ENCODE data around the gene DNAH2. TPM values are rescaled to one million over a fixed set of nuclear protein-coding genes. Genes with fewer than 3 reads are reported as not detected.
A peak's percentile ranks its signal among the peaks of the same experiment; 100 is the strongest.

Gene DNAH2
- total and polyA plus RNA-seq, 2 experiments from 2014 or later = 0.38 TPM; not detected in 1

- TF ChIP-seq CREB1 (CRISPR knock-in tag; IDR thresholded peaks at IDR 0.05; ENCODE audit: low read depth) (no peak), EZH2 (IDR thresholded peaks at IDR 0.05; ENCODE audit: low read depth, unreplicated experiment) (no peak), POLR2AphosphoS5 (IDR thresholded peaks at IDR 0.05; ENCODE audit: low read depth) (no peak)
These were observed 49.1 kb upstream of the DNAH2 start (continued) for GRCh38 chr17:7668482-7668881.

- DNase-seq (ENCODE audit: low spot score) (peak; percentile 85), ATAC-seq (no peak)
- Mint-ChIP-seq H3K4me3 (no peak overlapping the region; the same call in 2 of the 3 replicates), H3K27ac (no peak overlapping the region), H3K27me3 (ENCODE audit: insufficient read depth, low read depth, poor library complexity) (peaks cover 15% of the 10 kb centered on the region), H3K4me1 (peaks cover 33% of the 10 kb centered on the region), H3K9me3 (peaks cover 9% of the 10 kb centered on the region), H3K36me3 (ENCODE audit: low read depth) (peaks cover 80% of the 10 kb centered on the region)
- H3K4me1 ChIP-seq (ENCODE audit: insufficient read depth) = peaks cover 26% of the 10 kb centered on the region
- no peak overlapping the region for H3K4me3 ChIP-seq
- no peaks in the 10 kb centered on the region for H3K9me2 ChIP-seq (ENCODE audit: insufficient read depth)
- H4K20me1 ChIP-seq (replicated peaks; ENCODE audit: insufficient read depth) = peaks cover 7% of the 10 kb centered on the region
- no peak overlapping the region for H3K4me2 ChIP-seq
- H3K36me3 ChIP-seq (ENCODE audit: insufficient read depth) = peaks cover 60% of the 10 kb centered on the region
- H3K79me2 ChIP-seq (replicated peaks; ENCODE audit: insufficient read depth) = peaks cover 10% of the 10 kb centered on the region
- peaks cover 26% of the 10 kb centered on the region for H3F3A ChIP-seq (replicated peaks; ENCODE audit: low read depth)
- TF ChIP-seq, protein P1, sequence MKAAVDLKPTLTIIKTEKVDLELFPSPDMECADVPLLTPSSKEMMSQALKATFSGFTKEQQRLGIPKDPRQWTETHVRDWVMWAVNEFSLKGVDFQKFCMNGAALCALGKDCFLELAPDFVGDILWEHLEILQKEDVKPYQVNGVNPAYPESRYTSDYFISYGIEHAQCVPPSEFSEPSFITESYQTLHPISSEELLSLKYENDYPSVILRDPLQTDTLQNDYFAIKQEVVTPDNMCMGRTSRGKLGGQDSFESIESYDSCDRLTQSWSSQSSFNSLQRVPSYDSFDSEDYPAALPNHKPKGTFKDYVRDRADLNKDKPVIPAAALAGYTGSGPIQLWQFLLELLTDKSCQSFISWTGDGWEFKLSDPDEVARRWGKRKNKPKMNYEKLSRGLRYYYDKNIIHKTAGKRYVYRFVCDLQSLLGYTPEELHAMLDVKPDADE (IDR thresholded peaks at IDR 0.05) = no peak
- TF ChIP-seq, protein P2, sequence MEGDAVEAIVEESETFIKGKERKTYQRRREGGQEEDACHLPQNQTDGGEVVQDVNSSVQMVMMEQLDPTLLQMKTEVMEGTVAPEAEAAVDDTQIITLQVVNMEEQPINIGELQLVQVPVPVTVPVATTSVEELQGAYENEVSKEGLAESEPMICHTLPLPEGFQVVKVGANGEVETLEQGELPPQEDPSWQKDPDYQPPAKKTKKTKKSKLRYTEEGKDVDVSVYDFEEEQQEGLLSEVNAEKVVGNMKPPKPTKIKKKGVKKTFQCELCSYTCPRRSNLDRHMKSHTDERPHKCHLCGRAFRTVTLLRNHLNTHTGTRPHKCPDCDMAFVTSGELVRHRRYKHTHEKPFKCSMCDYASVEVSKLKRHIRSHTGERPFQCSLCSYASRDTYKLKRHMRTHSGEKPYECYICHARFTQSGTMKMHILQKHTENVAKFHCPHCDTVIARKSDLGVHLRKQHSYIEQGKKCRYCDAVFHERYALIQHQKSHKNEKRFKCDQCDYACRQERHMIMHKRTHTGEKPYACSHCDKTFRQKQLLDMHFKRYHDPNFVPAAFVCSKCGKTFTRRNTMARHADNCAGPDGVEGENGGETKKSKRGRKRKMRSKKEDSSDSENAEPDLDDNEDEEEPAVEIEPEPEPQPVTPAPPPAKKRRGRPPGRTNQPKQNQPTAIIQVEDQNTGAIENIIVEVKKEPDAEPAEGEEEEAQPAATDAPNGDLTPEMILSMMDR (conservative IDR thresholded peaks at IDR 0.05; ENCODE audit: low read depth in 2 of 2) = peak; percentile 84 to 90
- TF ChIP-seq STAT1 (IDR thresholded peaks at IDR 0.05; ENCODE audit: unreplicated experiment) = no peak
- 0 out of 2 replicates have a peak overlapping the region, but pooled peaks have one; percentile 80 for H3K27ac ChIP-seq (ENCODE audit: low read depth)
- no peaks in the 10 kb centered on the region for H3K27me3 ChIP-seq (ENCODE audit: insufficient read depth)
- H2AFZ ChIP-seq = no peak overlapping the region
These were observed 44.3 kb upstream of the DNAH2 start for GRCh38 chr17:7673239-7673638.

DNA sequence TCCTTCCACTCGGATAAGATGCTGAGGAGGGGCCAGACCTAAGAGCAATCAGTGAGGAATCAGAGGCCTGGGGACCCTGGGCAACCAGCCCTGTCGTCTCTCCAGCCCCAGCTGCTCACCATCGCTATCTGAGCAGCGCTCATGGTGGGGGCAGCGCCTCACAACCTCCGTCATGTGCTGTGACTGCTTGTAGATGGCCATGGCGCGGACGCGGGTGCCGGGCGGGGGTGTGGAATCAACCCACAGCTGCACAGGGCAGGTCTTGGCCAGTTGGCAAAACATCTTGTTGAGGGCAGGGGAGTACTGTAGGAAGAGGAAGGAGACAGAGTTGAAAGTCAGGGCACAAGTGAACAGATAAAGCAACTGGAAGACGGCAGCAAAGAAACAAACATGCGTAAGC lies 42.6 kb upstream of the DNAH2 start:
- peak overlapping the region; percentile 25; the same call in 1 of the 3 replicates for H3K4me3 Mint-ChIP-seq
- H3F3A ChIP-seq (replicated peaks; ENCODE audit: low read depth) = peaks cover 37% of the 10 kb centered on the region
- peaks cover 27% of the 10 kb centered on the region for H3K79me2 ChIP-seq (replicated peaks; ENCODE audit: insufficient read depth)
- H3K4me2 ChIP-seq = no peak overlapping the region
- H3K9me2 ChIP-seq (ENCODE audit: insufficient read depth) = no peaks in the 10 kb centered on the region
- no peak overlapping the region for H2AFZ ChIP-seq
- peaks cover 9% of the 10 kb centered on the region for H3K9me3 Mint-ChIP-seq
- H3K36me3 ChIP-seq (ENCODE audit: insufficient read depth) = peaks cover 50% of the 10 kb centered on the region
- H3K36me3 Mint-ChIP-seq (ENCODE audit: low read depth) = peaks cover 65% of the 10 kb centered on the region
- ATAC-seq (no peak), DNase-seq (ENCODE audit: low spot score) (no peak)
- H3K27ac ChIP-seq (ENCODE audit: low read depth) = peak overlapping the region; percentile 74; the same call in 1 of the 2 replicates
- peaks cover 17% of the 10 kb centered on the region for H3K27me3 Mint-ChIP-seq (ENCODE audit: insufficient read depth, low read depth, poor library complexity)
- no peaks in the 10 kb centered on the region for H3K27me3 ChIP-seq (ENCODE audit: insufficient read depth)
- H3K4me1 ChIP-seq (ENCODE audit: insufficient read depth) = peaks cover 34% of the 10 kb centered on the region
- peak overlapping the region; percentile 86; the same call in 1 of the 2 replicates for H3K27ac Mint-ChIP-seq
- H4K20me1 ChIP-seq (replicated peaks; ENCODE audit: insufficient read depth) = peaks cover 3% of the 10 kb centered on the region
- no peak overlapping the region for H3K4me3 ChIP-seq
- peaks cover 45% of the 10 kb centered on the region for H3K4me1 Mint-ChIP-seq
- TF ChIP-seq, protein P1 (IDR thresholded peaks at IDR 0.05) = no peak
- TF ChIP-seq, protein P3, sequence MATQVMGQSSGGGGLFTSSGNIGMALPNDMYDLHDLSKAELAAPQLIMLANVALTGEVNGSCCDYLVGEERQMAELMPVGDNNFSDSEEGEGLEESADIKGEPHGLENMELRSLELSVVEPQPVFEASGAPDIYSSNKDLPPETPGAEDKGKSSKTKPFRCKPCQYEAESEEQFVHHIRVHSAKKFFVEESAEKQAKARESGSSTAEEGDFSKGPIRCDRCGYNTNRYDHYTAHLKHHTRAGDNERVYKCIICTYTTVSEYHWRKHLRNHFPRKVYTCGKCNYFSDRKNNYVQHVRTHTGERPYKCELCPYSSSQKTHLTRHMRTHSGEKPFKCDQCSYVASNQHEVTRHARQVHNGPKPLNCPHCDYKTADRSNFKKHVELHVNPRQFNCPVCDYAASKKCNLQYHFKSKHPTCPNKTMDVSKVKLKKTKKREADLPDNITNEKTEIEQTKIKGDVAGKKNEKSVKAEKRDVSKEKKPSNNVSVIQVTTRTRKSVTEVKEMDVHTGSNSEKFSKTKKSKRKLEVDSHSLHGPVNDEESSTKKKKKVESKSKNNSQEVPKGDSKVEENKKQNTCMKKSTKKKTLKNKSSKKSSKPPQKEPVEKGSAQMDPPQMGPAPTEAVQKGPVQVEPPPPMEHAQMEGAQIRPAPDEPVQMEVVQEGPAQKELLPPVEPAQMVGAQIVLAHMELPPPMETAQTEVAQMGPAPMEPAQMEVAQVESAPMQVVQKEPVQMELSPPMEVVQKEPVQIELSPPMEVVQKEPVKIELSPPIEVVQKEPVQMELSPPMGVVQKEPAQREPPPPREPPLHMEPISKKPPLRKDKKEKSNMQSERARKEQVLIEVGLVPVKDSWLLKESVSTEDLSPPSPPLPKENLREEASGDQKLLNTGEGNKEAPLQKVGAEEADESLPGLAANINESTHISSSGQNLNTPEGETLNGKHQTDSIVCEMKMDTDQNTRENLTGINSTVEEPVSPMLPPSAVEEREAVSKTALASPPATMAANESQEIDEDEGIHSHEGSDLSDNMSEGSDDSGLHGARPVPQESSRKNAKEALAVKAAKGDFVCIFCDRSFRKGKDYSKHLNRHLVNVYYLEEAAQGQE (IDR thresholded peaks at IDR 0.05; ENCODE audit: unreplicated experiment) = no peak
- TF ChIP-seq POLR2AphosphoS5 (IDR thresholded peaks at IDR 0.05; ENCODE audit: low read depth) (no peak), NANOG (IDR thresholded peaks at IDR 0.05; ENCODE audit: borderline replicate concordance) (no peak), JUNB (IDR thresholded peaks at IDR 0.05; ENCODE audit: unreplicated experiment) (no peak), ZNF114 (CRISPR knock-in tag; IDR thresholded peaks at IDR 0.05) (no peak), STAT1 (IDR thresholded peaks at IDR 0.05; ENCODE audit: unreplicated experiment) (no peak), EZH2 (IDR thresholded peaks at IDR 0.05; ENCODE audit: low read depth, unreplicated experiment) (no peak), CREB1 (CRISPR knock-in tag; IDR thresholded peaks at IDR 0.05; ENCODE audit: low read depth) (no peak)

All from GM23338 (cell line).